ENCODE measurements around the gene OPCML.

OPCML gene

GRCh38 chr11:133518702-133519264 lies 13.5 kb downstream of the OPCML start:
- H3K27ac ChIP-seq: no peak overlapping the region
- H3K9ac ChIP-seq: no peak overlapping the region
- H3K27me3 ChIP-seq (ENCODE audit: insufficient read depth, low read depth): no peaks in the 10 kb centered on the region
- no peak overlapping the region for H3K4me3 ChIP-seq (IDR thresholded peaks at IDR 0.05; ENCODE audit: insufficient read depth, low read depth, low read length)
- TF ChIP-seq CTCF (conservative IDR thresholded peaks at IDR 0.05; ENCODE audit: low read depth, low read length): no peak
- H3K4me1 ChIP-seq (ENCODE audit: low read depth, poor library complexity, severe bottlenecking): no peaks in the 10 kb centered on the region
- no peaks in the 10 kb centered on the region for H3K36me3 ChIP-seq (ENCODE audit: insufficient read depth)
- no peak overlapping the region for H3K4me2 ChIP-seq
- no peaks in the 10 kb centered on the region for H4K20me1 ChIP-seq (ENCODE audit: insufficient read depth)
- H2AFZ ChIP-seq (ENCODE audit: low read depth): no peak overlapping the region
- H3K79me2 ChIP-seq (ENCODE audit: insufficient read depth, low read depth): no peaks in the 10 kb centered on the region

GRCh38 chr11:133516845-133517244 lies 15.5 kb downstream of the OPCML start:
- Histone ChIP-seq H3K27me3 (ENCODE audit: insufficient read depth, low read depth) (no peaks in the 10 kb centered on the region), H3K9ac (no peak overlapping the region), H3K27ac (no peak overlapping the region), H3K4me1 (ENCODE audit: low read depth, poor library complexity, severe bottlenecking) (no peaks in the 10 kb centered on the region), H3K79me2 (ENCODE audit: insufficient read depth, low read depth) (no peaks in the 10 kb centered on the region), H3K4me3 (IDR thresholded peaks at IDR 0.05; ENCODE audit: insufficient read depth, low read depth, low read length) (no peak overlapping the region), H3K36me3 (ENCODE audit: insufficient read depth) (no peaks in the 10 kb centered on the region), H4K20me1 (ENCODE audit: insufficient read depth) (no peaks in the 10 kb centered on the region), H3K4me2 (no peak overlapping the region), H2AFZ (ENCODE audit: low read depth) (no peak overlapping the region)
- no peak for TF ChIP-seq CTCF (conservative IDR thresholded peaks at IDR 0.05; ENCODE audit: low read depth, low read length)

- Histone ChIP-seq H3K36me3 (ENCODE audit: insufficient read depth) (no peaks in the 10 kb centered on the region), H3K4me3 (IDR thresholded peaks at IDR 0.05; ENCODE audit: insufficient read depth, low read depth, low read length) (no peak overlapping the region), H3K27ac (no peak overlapping the region), H4K20me1 (ENCODE audit: insufficient read depth) (no peaks in the 10 kb centered on the region), H3K79me2 (ENCODE audit: insufficient read depth, low read depth) (no peaks in the 10 kb centered on the region), H2AFZ (ENCODE audit: low read depth) (no peak overlapping the region), H3K27me3 (ENCODE audit: insufficient read depth, low read depth) (no peaks in the 10 kb centered on the region), H3K9ac (no peak overlapping the region), H3K4me2 (no peak overlapping the region), H3K4me1 (ENCODE audit: low read depth, poor library complexity, severe bottlenecking) (no peaks in the 10 kb centered on the region)
- TF ChIP-seq CTCF (conservative IDR thresholded peaks at IDR 0.05; ENCODE audit: low read depth, low read length): no peak
Observed at GRCh38 chr11:133515107-133515506, 17.2 kb downstream of the OPCML start.

- no peak for TF ChIP-seq CTCF (conservative IDR thresholded peaks at IDR 0.05; ENCODE audit: low read depth, low read length)
- no peak overlapping the region for H3K4me3 ChIP-seq (IDR thresholded peaks at IDR 0.05; ENCODE audit: insufficient read depth, low read depth, low read length)
- no peaks in the 10 kb centered on the region for H3K27me3 ChIP-seq (ENCODE audit: insufficient read depth, low read depth)
- H2AFZ ChIP-seq (ENCODE audit: low read depth): no peak overlapping the region
- H3K27ac ChIP-seq: no peak overlapping the region
- H3K4me1 ChIP-seq (ENCODE audit: low read depth, poor library complexity, severe bottlenecking): no peaks in the 10 kb centered on the region
- H3K9ac ChIP-seq: no peak overlapping the region
- no peaks in the 10 kb centered on the region for H4K20me1 ChIP-seq (ENCODE audit: insufficient read depth)
- H3K36me3 ChIP-seq (ENCODE audit: insufficient read depth): no peaks in the 10 kb centered on the region
- H3K79me2 ChIP-seq (ENCODE audit: insufficient read depth, low read depth): no peaks in the 10 kb centered on the region
- H3K4me2 ChIP-seq: no peak overlapping the region
Observed at GRCh38 chr11:133509924-133510697, 22.2 kb downstream of the OPCML start.

All from KMS-11 (cell line).